Measurements from ENCODE around the gene WNT3A.
"Not testable (repeated sequence)": the region's sequence is repeated elsewhere in the genome, so short reads cannot be mapped to it uniquely, and the experiment has no call there.

WNT3A gene

GRCh38 chr1:228006786-228007048 lies at the start of gene WNT3A:
TSS of gene WNT3A (plus strand) at chr1:228006998. CDS start at chr1:228007129, 131 bp downstream.
- no peak for TF ChIP-seq CTCF (IDR thresholded peaks at IDR 0.05; ENCODE audit: low read depth, low read length)
- no peak for DNase-seq (ENCODE audit: low read depth in 2 of 2)
- H3K4me3 ChIP-seq (replicated peaks in 1 of 2; ENCODE audit: low read depth in 2 of 2, low read length in 2 of 2): no peak within 1 kb of the TSS

- DNase-seq (ENCODE audit: low read depth in 2 of 2): no peak
- no peak overlapping the region for H3K4me3 ChIP-seq (replicated peaks in 1 of 2; ENCODE audit: low read depth in 2 of 2, low read length in 2 of 2)
- no peak for TF ChIP-seq CTCF (IDR thresholded peaks at IDR 0.05; ENCODE audit: low read depth, low read length)
These were observed 48.0 kb upstream of the WNT3A start for GRCh38 chr1:227958617-227959324.

GRCh38 chr1:227959325-227959860 lies 47.4 kb upstream of the WNT3A start:
- no peak overlapping the region for H3K4me3 ChIP-seq (replicated peaks in 1 of 2; ENCODE audit: low read depth in 2 of 2, low read length in 2 of 2)
- no peak for TF ChIP-seq CTCF (IDR thresholded peaks at IDR 0.05; ENCODE audit: low read depth, low read length)
- no peak for DNase-seq (ENCODE audit: low read depth in 2 of 2)

DNA sequence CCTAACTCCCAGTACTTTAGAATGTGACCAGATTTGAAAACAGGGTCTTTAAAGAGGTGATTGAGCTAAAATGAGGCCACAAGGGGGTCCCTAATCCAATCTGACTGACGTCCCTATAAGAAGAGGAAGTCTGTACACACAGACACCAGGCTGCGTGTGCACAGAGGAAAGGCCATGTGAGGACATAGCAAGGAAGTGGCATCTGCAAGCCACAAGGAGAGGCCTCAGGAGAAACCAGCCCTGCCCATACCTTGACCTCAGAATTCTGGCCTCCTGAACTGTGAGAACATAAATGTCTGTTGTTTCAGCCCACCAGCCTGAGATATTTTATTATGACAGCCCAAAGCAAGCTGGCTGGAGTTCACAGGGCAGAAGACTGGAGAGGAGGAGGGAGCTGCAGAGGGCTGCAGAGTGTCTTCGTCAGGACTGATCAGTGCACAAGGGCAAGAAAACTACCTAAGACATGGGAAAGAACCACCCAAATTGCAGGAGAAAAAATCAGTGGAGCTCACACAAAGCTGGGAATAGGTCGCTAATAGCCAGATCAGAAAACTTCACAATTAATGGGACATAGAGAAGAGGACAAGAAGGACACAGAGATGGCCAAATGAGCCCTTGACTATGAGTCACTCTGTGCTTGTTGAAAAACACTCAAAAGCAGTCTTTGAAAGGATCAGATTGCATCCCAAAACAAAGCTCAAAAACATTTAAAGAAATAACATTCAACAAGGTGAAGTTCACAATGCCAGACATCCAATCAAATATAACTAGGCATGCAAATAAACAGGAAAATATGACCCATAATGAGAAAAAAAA lies 44.9 kb upstream of the WNT3A start:
- no peak overlapping the region for H3K4me3 ChIP-seq (replicated peaks in 1 of 2; ENCODE audit: low read depth in 2 of 2, low read length in 2 of 2)
- TF ChIP-seq CTCF (IDR thresholded peaks at IDR 0.05; ENCODE audit: low read depth, low read length): no peak
- no peak for DNase-seq (ENCODE audit: low read depth in 2 of 2)

DNA sequence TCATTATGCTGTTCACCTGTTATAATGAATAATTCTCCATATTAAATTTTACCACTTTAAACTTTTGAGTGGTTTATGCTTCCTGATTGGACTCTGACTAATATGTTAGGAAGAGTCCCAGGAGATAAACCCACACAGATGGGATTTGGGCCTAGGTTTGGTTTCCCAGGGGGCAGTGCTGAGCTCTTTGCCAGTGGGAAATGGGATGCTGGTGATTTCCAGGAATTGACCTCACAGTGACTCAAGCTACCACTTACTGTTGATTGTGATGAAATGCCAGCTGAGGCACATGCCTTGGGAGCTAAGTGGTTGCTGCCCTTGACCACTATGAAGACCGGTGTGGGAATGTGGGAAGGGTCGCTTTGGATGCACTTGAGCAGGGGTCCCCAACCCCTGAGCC lies 40.1 kb upstream of the WNT3A start:
- not testable (repeated sequence) for H3K4me3 ChIP-seq (replicated peaks in 1 of 2; ENCODE audit: low read depth in 2 of 2, low read length in 2 of 2)
- peak; percentile 14 for TF ChIP-seq CTCF (IDR thresholded peaks at IDR 0.05; ENCODE audit: low read depth, low read length)
- DNase-seq (ENCODE audit: low read depth in 2 of 2): peak; percentile 60 to 65

DNA sequence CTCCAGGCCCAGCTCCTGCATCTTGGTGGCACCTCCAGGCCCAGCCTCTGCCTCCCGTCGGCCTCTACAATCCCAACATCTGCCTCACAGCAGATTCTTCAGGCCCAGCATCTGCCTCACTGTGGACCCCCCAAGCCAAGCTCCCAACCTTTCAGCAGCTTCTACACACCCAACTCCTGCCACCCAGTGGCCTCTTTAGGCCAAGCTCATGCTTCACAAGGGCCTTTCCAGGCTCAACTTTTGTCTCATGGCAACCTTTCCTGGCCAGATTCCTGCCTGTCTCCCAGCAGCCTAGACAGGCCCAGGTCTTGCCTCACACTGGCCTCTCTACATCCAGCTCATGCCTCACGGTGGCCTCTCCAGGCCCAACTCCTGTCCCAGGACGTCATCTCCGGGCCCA lies 39.0 kb upstream of the WNT3A start:
- peak in 1 of 2 donors; percentile 7 for DNase-seq (ENCODE audit: low read depth in 2 of 2)

GRCh38 chr1:227970076-227970995 lies 36.5 kb upstream of the WNT3A start:
- not testable (repeated sequence) for H3K4me3 ChIP-seq (replicated peaks in 1 of 2; ENCODE audit: low read depth in 2 of 2, low read length in 2 of 2); DNase-seq (ENCODE audit: low read depth in 2 of 2)

More for the DNA sequence above, 39.0 kb upstream of the WNT3A start:
- not testable (repeated sequence) for H3K4me3 ChIP-seq (replicated peaks in 1 of 2; ENCODE audit: low read depth in 2 of 2, low read length in 2 of 2)

- not testable (repeated sequence) for H3K4me3 ChIP-seq (replicated peaks in 1 of 2; ENCODE audit: low read depth in 2 of 2, low read length in 2 of 2); DNase-seq (ENCODE audit: low read depth in 2 of 2)
These were observed 35.6 kb upstream of the WNT3A start for GRCh38 chr1:227971216-227971615.

DNA sequence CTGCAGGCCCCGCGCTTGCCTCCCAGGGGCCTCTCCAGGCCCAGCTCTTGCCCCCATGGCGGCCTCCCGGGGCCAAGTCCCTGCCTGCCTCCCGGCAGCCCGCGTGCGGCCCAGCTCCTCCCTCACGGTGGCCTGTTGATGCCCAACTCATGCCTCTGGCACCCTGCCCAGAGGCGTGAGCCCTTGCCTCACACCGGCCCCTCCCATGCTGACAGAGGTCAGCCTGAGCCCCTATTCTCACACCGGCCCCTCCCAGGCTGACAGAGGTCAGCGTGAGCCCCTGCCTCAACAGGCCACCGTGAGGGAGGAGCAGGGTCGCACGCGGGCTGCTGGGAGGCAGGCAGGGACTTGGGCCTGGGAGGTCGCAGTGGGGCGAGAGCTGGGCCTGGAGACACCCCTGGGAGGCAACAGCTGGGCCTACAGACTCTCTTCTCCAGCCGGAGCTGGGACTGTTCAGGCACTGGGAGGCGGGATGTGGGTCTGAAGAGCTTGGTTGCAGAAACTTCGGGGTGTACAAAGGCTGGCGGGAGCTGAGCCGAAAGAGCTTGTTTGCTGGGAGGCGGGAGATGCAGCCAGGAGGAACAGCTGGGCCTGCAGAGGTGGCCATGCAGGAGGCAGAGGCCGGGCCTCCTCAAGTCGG lies 35.0 kb upstream of the WNT3A start:
- not testable (repeated sequence) for DNase-seq (ENCODE audit: low read depth in 2 of 2); H3K4me3 ChIP-seq (replicated peaks in 1 of 2; ENCODE audit: low read depth in 2 of 2, low read length in 2 of 2)

DNA sequence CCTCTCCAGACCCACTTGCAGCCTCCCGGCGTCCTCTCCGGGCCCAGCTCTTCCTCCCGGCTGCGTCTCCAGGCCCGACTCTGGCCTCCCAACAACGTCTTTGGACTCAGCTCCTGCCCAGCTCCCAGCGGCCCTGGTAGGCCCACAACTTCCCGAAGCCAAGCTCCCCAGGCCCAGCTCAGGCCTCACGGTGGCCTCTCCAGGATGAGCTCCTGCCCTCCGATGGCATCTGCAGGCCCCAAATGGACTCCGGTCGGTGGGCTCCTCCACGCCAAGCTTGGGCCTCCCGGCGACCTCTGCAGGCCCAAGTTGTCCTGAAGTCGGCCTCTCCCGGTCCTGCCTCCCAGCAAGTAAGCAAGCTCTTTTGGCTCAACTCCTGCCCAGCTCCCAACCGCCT lies 34.5 kb upstream of the WNT3A start:
- not testable (repeated sequence) for DNase-seq (ENCODE audit: low read depth in 2 of 2); H3K4me3 ChIP-seq (replicated peaks in 1 of 2; ENCODE audit: low read depth in 2 of 2, low read length in 2 of 2)
